Measurements from ENCODE around the gene SLC1A2. TPM values are rescaled to one million over a fixed set of nuclear protein-coding genes. Genes with fewer than 3 reads are reported as not detected.

The SLC1A2 gene
- total and polyA plus RNA-seq, 2 donors (not counting 1 experiment from before 2014, with no cell fraction given) = 1.2 to 7.6 TPM

DNA sequence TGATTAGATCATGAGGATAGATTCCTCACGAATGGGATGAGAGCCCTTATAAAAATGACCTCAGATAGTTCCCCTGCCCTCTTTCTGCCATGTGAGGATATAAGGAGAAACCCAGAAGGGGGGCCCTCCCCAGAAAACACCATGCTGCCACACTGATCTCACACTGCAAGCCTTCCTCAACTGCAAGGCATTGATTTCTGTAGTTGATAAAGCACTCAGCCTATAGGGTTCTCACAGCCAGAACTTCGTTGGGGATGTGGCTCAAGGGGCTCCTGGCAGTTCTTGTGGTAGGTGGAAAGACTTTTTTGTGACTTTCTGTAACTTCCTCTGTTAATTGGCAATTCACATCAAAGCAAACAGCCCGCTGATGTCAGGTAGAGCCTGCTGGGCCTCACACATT lies 171.5 kb downstream of the SLC1A2 start:
- no peak for TF ChIP-seq CTCF (conservative IDR thresholded peaks at IDR 0.05 in 1 of 2, IDR thresholded peaks at IDR 0.05 in 1 of 2; ENCODE audit: low read depth in 1 of 2, low read length in 2 of 2)
- TF ChIP-seq EZH2 (IDR thresholded peaks at IDR 0.05; ENCODE audit: low read length, missing control alignments) = no peak
- H2AFZ ChIP-seq (ENCODE audit: low read length) = no peak overlapping the region
- no peak for DNase-seq (ENCODE audit: low read depth in 2 of 2)
- H3K36me3 ChIP-seq (ENCODE audit: control insufficient read depth, insufficient read depth, low read length) = no peaks in the 10 kb centered on the region
- peaks cover 2% of the 10 kb centered on the region for H3K4me1 ChIP-seq (ENCODE audit: control insufficient read depth, extremely low read depth, insufficient read depth, low read length)
- H3K9me3 ChIP-seq (ENCODE audit: control insufficient read depth, insufficient read depth, low read depth, low read length) = no peaks in the 10 kb centered on the region
- H3K79me2 ChIP-seq (ENCODE audit: control insufficient read depth, insufficient read depth, low read length) = no peaks in the 10 kb centered on the region
- H3K9ac ChIP-seq (ENCODE audit: insufficient read depth, low read length) = no peak overlapping the region
- no peak overlapping the region for H3K4me2 ChIP-seq (ENCODE audit: extremely low read depth, insufficient read depth, low read length)
- H4K20me1 ChIP-seq (ENCODE audit: control insufficient read depth, extremely low read depth, insufficient read depth, low read length) = no peaks in the 10 kb centered on the region
- no peak overlapping the region for H3K4me3 ChIP-seq (replicated peaks in 1 of 4; ENCODE audit: control extremely low read depth in 1 of 4, insufficient read depth in 1 of 4, low read depth in 3 of 4, low read length in 4 of 4)
- H3K27ac ChIP-seq (ENCODE audit: insufficient read depth, low read length) = no peak overlapping the region
- H3K27me3 ChIP-seq (ENCODE audit: control insufficient read depth, insufficient read depth, low read length) = no peaks in the 10 kb centered on the region

GRCh38 chr11:35247428-35247827 lies 171.9 kb downstream of the SLC1A2 start:
- H3K9ac ChIP-seq (ENCODE audit: insufficient read depth, low read length) = no peak overlapping the region
- H3K36me3 ChIP-seq (ENCODE audit: control insufficient read depth, insufficient read depth, low read length) = no peaks in the 10 kb centered on the region
- no peak overlapping the region for H2AFZ ChIP-seq (ENCODE audit: low read length)
- no peaks in the 10 kb centered on the region for H3K27me3 ChIP-seq (ENCODE audit: control insufficient read depth, insufficient read depth, low read length)
- no peaks in the 10 kb centered on the region for H3K9me3 ChIP-seq (ENCODE audit: control insufficient read depth, insufficient read depth, low read depth, low read length)
- H3K4me1 ChIP-seq (ENCODE audit: control insufficient read depth, extremely low read depth, insufficient read depth, low read length) = no peaks in the 10 kb centered on the region
- no peaks in the 10 kb centered on the region for H3K79me2 ChIP-seq (ENCODE audit: control insufficient read depth, insufficient read depth, low read length)
- no peak overlapping the region for H3K4me3 ChIP-seq (replicated peaks in 1 of 4; ENCODE audit: control extremely low read depth in 1 of 4, insufficient read depth in 1 of 4, low read depth in 3 of 4, low read length in 4 of 4)
- DNase-seq (ENCODE audit: low read depth in 2 of 2) = no peak
- H3K4me2 ChIP-seq (ENCODE audit: extremely low read depth, insufficient read depth, low read length) = no peak overlapping the region
- H4K20me1 ChIP-seq (ENCODE audit: control insufficient read depth, extremely low read depth, insufficient read depth, low read length) = no peaks in the 10 kb centered on the region
- H3K27ac ChIP-seq (ENCODE audit: insufficient read depth, low read length) = no peak overlapping the region
- no peak for TF ChIP-seq CTCF (conservative IDR thresholded peaks at IDR 0.05 in 1 of 2, IDR thresholded peaks at IDR 0.05 in 1 of 2; ENCODE audit: low read depth in 1 of 2, low read length in 2 of 2)
- TF ChIP-seq EZH2 (IDR thresholded peaks at IDR 0.05; ENCODE audit: low read length, missing control alignments) = no peak

- Histone ChIP-seq H3K9me3 (ENCODE audit: control insufficient read depth, insufficient read depth, low read depth, low read length) (no peaks in the 10 kb centered on the region), H2AFZ (ENCODE audit: low read length) (no peak overlapping the region), H4K20me1 (ENCODE audit: control insufficient read depth, extremely low read depth, insufficient read depth, low read length) (no peaks in the 10 kb centered on the region), H3K4me3 (replicated peaks in 1 of 4; ENCODE audit: control extremely low read depth in 1 of 4, insufficient read depth in 1 of 4, low read depth in 3 of 4, low read length in 4 of 4) (no peak overlapping the region), H3K4me2 (ENCODE audit: extremely low read depth, insufficient read depth, low read length) (no peak overlapping the region), H3K27ac (ENCODE audit: insufficient read depth, low read length) (no peak overlapping the region), H3K9ac (ENCODE audit: insufficient read depth, low read length) (no peak overlapping the region), H3K79me2 (ENCODE audit: control insufficient read depth, insufficient read depth, low read length) (no peaks in the 10 kb centered on the region), H3K36me3 (ENCODE audit: control insufficient read depth, insufficient read depth, low read length) (no peaks in the 10 kb centered on the region), H3K27me3 (ENCODE audit: control insufficient read depth, insufficient read depth, low read length) (no peaks in the 10 kb centered on the region), H3K4me1 (ENCODE audit: control insufficient read depth, extremely low read depth, insufficient read depth, low read length) (no peaks in the 10 kb centered on the region)
- DNase-seq (ENCODE audit: low read depth in 2 of 2) = peak in 1 of 2 donors; percentile 63
- no peak for TF ChIP-seq EZH2 (IDR thresholded peaks at IDR 0.05; ENCODE audit: low read length, missing control alignments)
- no peak for TF ChIP-seq CTCF (conservative IDR thresholded peaks at IDR 0.05 in 1 of 2, IDR thresholded peaks at IDR 0.05 in 1 of 2; ENCODE audit: low read depth in 1 of 2, low read length in 2 of 2)
These were observed 172.6 kb downstream of the SLC1A2 start for GRCh38 chr11:35246745-35247144.
